ENCODE data around the gene PPP3CB. TPM values are rescaled to one million over a fixed set of nuclear protein-coding genes. Genes with fewer than 3 reads are reported as not detected.

Gene PPP3CB
- total and polyA plus RNA-seq, 7 experiments from 2014 or later = 6.2 to 44.5 (median 34.9) TPM

Other genes with a start within 250 kb of the PPP3CB start
- 10 to 100 TPM; 14.5 to 47.7 (median 26.8) TPM for gene DNAJC9, start 248.8 kb downstream of the PPP3CB start, total RNA-seq
- 10 to 100 TPM; 31.2 to 33.8 TPM for gene DNAJC9, start 248.8 kb downstream of the PPP3CB start, polyA plus RNA-seq
- 10 to 100 TPM; 29.6 to 99.9 (median 47.6) TPM for gene MRPS16, start 243.4 kb downstream of the PPP3CB start, total RNA-seq
- gene MRPS16, start 243.4 kb downstream of the PPP3CB start, polyA plus RNA-seq = 100 to 1,000 TPM in 1 of 2 donors, 10 to 100 TPM in 1; 76.1 to 104 TPM
- 1 to 10 TPM in 4 of 5 experiments, under 1 TPM in 1; 0.80 to 5.4 (median 4.6) TPM for gene CFAP70, start 137.2 kb downstream of the PPP3CB start, total RNA-seq
- gene CFAP70, start 137.2 kb downstream of the PPP3CB start, polyA plus RNA-seq = under 1 TPM; 0.66 to 0.69 TPM
- gene ANXA7, start 82.0 kb downstream of the PPP3CB start, total RNA-seq = 100 to 1,000 TPM in 1 of 5 experiments, 10 to 100 TPM in 4; 74.8 to 118 (median 97.3) TPM
- gene ANXA7, start 82.0 kb downstream of the PPP3CB start, polyA plus RNA-seq = 100 to 1,000 TPM; 187 to 205 TPM
- 1 to 10 TPM; 3.2 to 4.9 (median 3.7) TPM for gene MSS51, start 62.5 kb downstream of the PPP3CB start, total RNA-seq
- gene MSS51, start 62.5 kb downstream of the PPP3CB start, polyA plus RNA-seq = under 1 TPM; 0.18 TPM
- gene USP54, start 95.3 kb upstream of the PPP3CB start, total RNA-seq = 1 to 10 TPM; 3.0 to 6.7 (median 4.3) TPM
- 1 to 10 TPM in 1 of 2 donors, under 1 TPM in 1; 0.41 to 1.9 TPM for gene USP54, start 95.3 kb upstream of the PPP3CB start, polyA plus RNA-seq
- not detected for gene MYOZ1, start 145.4 kb upstream of the PPP3CB start, total RNA-seq
- gene MYOZ1, start 145.4 kb upstream of the PPP3CB start, polyA plus RNA-seq = not detected
- under 1 TPM in 2 of 5 experiments, not detected in 3; 0.08 to 0.12 TPM for gene SYNPO2L, start 160.0 kb upstream of the PPP3CB start, total RNA-seq
- gene SYNPO2L, start 160.0 kb upstream of the PPP3CB start, polyA plus RNA-seq = not detected
- gene AGAP5, start 202.1 kb upstream of the PPP3CB start, total RNA-seq = 10 to 100 TPM in 3 of 5 experiments, 1 to 10 TPM in 2; 7.8 to 16.6 (median 10.5) TPM
- not detected for gene AGAP5, start 202.1 kb upstream of the PPP3CB start, polyA plus RNA-seq
- gene SEC24C, start 248.3 kb upstream of the PPP3CB start, total RNA-seq = 100 to 1,000 TPM in 2 of 5 experiments, 10 to 100 TPM in 3; 68.7 to 122 (median 95.4) TPM
- 10 to 100 TPM; 23.3 to 41.4 TPM for gene SEC24C, start 248.3 kb upstream of the PPP3CB start, polyA plus RNA-seq

Measured in naive thymus-derived CD4-positive, alpha-beta T cell (primary cell).